Osteoblast (primary cell): ENCODE results near the gene PRICKLE2. TPM values are rescaled to one million over a fixed set of nuclear protein-coding genes. Genes with fewer than 3 reads are reported as not detected.

ENCODE experiments used
- DNase-seq: peaks from one replicate; pipeline ENCODE4 v3.0.0; 2011; ENCODE audit warnings: low spot score, mixed read lengths; ENCODE audit not compliant: insufficient read length; ENCODE audit errors: missing footprints
- H2AFZ ChIP-seq: 2 replicates; pipeline ENCODE4 v1.6.0; 2011; ENCODE audit warnings: mild to moderate bottlenecking, low read length
- H3K27ac ChIP-seq: 2 replicates; pipeline ENCODE4 v1.5.1; 2011; ENCODE audit warnings: mild to moderate bottlenecking, low read depth, low read length, moderate library complexity
- H3K27me3 ChIP-seq: 2 replicates; pipeline ENCODE4 v1.6.0; 2012; ENCODE audit warnings: mild to moderate bottlenecking, control low read depth, inconsistent platforms, low read length, moderate library complexity; ENCODE audit not compliant: insufficient read depth
- H3K36me3 ChIP-seq: 2 replicates; pipeline ENCODE4 v1.5.1; 2011; ENCODE audit warnings: mild to moderate bottlenecking, low read length, control low read depth, moderate library complexity; ENCODE audit not compliant: insufficient read depth
- H3K4me1 ChIP-seq: 2 replicates; pipeline ENCODE4 v1.5.1; 2011; ENCODE audit warnings: mild to moderate bottlenecking, low read length, control low read depth, moderate library complexity; ENCODE audit not compliant: insufficient read depth
- H3K4me2 ChIP-seq: 2 replicates; pipeline ENCODE4 v1.6.0; 2011; ENCODE audit warnings: mild to moderate bottlenecking, low read length; ENCODE audit not compliant: insufficient read depth
- H3K4me3 ChIP-seq: fragments of 200-600 bp; sonication (generic); 3 replicates; pipeline ENCODE4 v1.5.1; 2012; ENCODE audit warnings: mild to moderate bottlenecking, low read length, inconsistent platforms; ENCODE audit not compliant: insufficient read depth
- H3K79me2 ChIP-seq: 2 replicates; pipeline ENCODE4 v1.6.0; 2012; ENCODE audit warnings: mild to moderate bottlenecking, low read length, control low read depth, inconsistent platforms; ENCODE audit not compliant: insufficient read depth
- H3K9me3 ChIP-seq: 2 replicates; pipeline ENCODE4 v1.5.1; 2011; ENCODE audit warnings: low read depth, low read length, control low read depth
- H4K20me1 ChIP-seq: 2 replicates; pipeline ENCODE4 v1.6.0; 2012; ENCODE audit warnings: mild to moderate bottlenecking, low read length, control low read depth; ENCODE audit not compliant: insufficient read depth
- CTCF ChIP-seq: IDR thresholded peaks from 2 replicates; pipeline ENCODE4 v1.5.1; 2011; ENCODE audit warnings: mild to moderate bottlenecking, low read depth, low read length, moderate library complexity; ENCODE audit errors: extremely low read depth
- total RNA-seq: library from RNA; depleted of rRNA; stranded (reverse); fragments of >200 nt; gene quantifications from 2 replicates; pipeline ENCODE4 v1.2.3, GENCODE V29; 2012

Gene PRICKLE2
- total RNA-seq, 1 donor: 18.8 TPM

GRCh38 chr3:64152086-64152485 lies 73.2 kb downstream of the PRICKLE2 start:
- no peak for TF ChIP-seq CTCF
- Histone ChIP-seq H2AFZ (no peak overlapping the region), H4K20me1 (no peaks in the 10 kb centered on the region), H3K4me3 (no peak overlapping the region), H3K27me3 (no peaks in the 10 kb centered on the region), H3K9me3 (no peaks in the 10 kb centered on the region), H3K36me3 (peaks cover 25% of the 10 kb centered on the region), H3K27ac (peak overlapping the region; percentile 55), H3K79me2 (no peaks in the 10 kb centered on the region), H3K4me2 (no peak overlapping the region), H3K4me1 (peaks cover 3% of the 10 kb centered on the region)
- peak; percentile 61 for DNase-seq

- Histone ChIP-seq H3K4me2 (no peak overlapping the region), H2AFZ (no peak overlapping the region), H3K9me3 (no peaks in the 10 kb centered on the region), H3K4me3 (no peak overlapping the region), H4K20me1 (no peaks in the 10 kb centered on the region), H3K27me3 (no peaks in the 10 kb centered on the region), H3K27ac (peak overlapping the region; percentile 55), H3K4me1 (peaks cover 3% of the 10 kb centered on the region), H3K36me3 (peaks cover 29% of the 10 kb centered on the region), H3K79me2 (no peaks in the 10 kb centered on the region)
- TF ChIP-seq CTCF: no peak
- no peak for DNase-seq
Observed at GRCh38 chr3:64151342-64151871, 73.9 kb downstream of the PRICKLE2 start.

GRCh38 chr3:64150623-64151207 lies 74.6 kb downstream of the PRICKLE2 start:
- H3K9me3 ChIP-seq: no peaks in the 10 kb centered on the region
- no peak overlapping the region for H3K4me3 ChIP-seq
- no peaks in the 10 kb centered on the region for H3K27me3 ChIP-seq
- DNase-seq: peak; percentile 80
- H2AFZ ChIP-seq: no peak overlapping the region
- H3K4me2 ChIP-seq: no peak overlapping the region
- H3K27ac ChIP-seq: peak overlapping the region; percentile 55
- TF ChIP-seq CTCF: no peak
- H3K36me3 ChIP-seq: peaks cover 25% of the 10 kb centered on the region
- peaks cover 3% of the 10 kb centered on the region for H3K4me1 ChIP-seq
- H4K20me1 ChIP-seq: no peaks in the 10 kb centered on the region
- no peaks in the 10 kb centered on the region for H3K79me2 ChIP-seq

GRCh38 chr3:64149886-64150285 lies 75.4 kb downstream of the PRICKLE2 start:
- H3K27ac ChIP-seq: no peak overlapping the region
- peaks cover 24% of the 10 kb centered on the region for H3K36me3 ChIP-seq
- H3K4me3 ChIP-seq: no peak overlapping the region

More at GRCh38 chr3:64149886-64150285, 75.4 kb downstream of the PRICKLE2 start:
- no peak for DNase-seq
- Histone ChIP-seq H4K20me1 (no peaks in the 10 kb centered on the region), H2AFZ (no peak overlapping the region), H3K79me2 (no peaks in the 10 kb centered on the region), H3K9me3 (no peaks in the 10 kb centered on the region), H3K4me2 (no peak overlapping the region), H3K27me3 (no peaks in the 10 kb centered on the region), H3K4me1 (peaks cover 3% of the 10 kb centered on the region)
- TF ChIP-seq CTCF: no peak
